Stimulated activated CD8-positive, alpha-beta memory T cell treated with anti-CD3 and anti-CD28 coated beads, Interleukin-12 subunit alpha, Interleukin-12 subunit beta, amount 100 ng/mL, for 4 hours (primary cell): ENCODE data around the gene AGRP.
"Not testable (repeated sequence)": the region's sequence is repeated elsewhere in the genome, so short reads cannot be mapped to it uniquely, and the experiment has no call there.

ENCODE experiments used
- DNase-seq: peaks from one replicate; pipeline ENCODE4 v3.0.0-alpha.2; 2020; ENCODE audit warnings: low read depth

AGRP gene, protein sequence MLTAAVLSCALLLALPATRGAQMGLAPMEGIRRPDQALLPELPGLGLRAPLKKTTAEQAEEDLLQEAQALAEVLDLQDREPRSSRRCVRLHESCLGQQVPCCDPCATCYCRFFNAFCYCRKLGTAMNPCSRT

GRCh38 chr16:67483150-67483549 is at the start of gene AGRP:
AGRP (minus strand) TSS chr16:67483547; CDS start chr16:67483398, 149 bp downstream.
- DNase-seq: no peak

DNA sequence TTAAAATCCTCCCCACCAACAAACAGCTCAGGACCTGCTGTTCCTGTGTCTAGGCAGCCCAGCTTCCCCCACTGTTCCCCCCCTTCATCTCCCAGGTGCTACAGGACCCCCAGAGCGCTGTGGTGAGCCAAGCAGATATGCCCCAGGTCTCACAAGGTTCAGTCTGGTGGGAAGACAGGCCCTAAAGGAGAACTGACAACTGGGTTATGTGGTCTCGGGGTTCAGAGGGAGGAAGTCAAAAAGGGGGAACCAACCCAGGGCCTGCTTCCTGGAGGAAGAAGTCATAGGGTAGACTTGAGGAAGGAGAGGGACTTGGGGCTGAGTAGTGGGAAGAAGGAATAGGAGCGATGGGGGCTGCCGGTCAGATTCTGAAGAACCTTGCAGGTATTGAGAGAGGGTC is 47.9 kb upstream of the AGRP start:
- no peak for DNase-seq

- DNase-seq: no peak
Measured at GRCh38 chr16:67530013-67530939, 46.9 kb upstream of the AGRP start.

DNA sequence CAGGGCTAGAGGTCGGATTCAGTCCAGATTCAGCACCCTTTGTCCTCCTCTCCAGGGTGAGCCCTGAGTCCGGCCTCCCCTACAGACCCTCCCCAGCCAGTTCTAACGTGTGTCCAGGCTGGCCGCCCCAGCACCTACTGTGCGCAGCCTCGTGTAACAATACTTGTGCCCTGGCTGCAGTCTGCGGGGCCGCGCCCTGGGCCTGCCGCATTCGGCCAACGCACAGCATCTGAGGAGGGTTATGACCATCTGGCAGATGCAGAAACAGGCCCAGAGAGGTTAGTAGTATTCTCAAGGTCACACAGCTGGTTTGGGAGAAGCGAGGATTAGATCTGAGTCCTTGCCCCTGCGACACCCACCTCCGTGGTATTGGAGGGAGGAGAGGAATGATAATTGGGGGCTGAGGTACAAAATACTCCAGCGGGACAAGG is 46.2 kb upstream of the AGRP start:
- DNase-seq: no peak

DNA sequence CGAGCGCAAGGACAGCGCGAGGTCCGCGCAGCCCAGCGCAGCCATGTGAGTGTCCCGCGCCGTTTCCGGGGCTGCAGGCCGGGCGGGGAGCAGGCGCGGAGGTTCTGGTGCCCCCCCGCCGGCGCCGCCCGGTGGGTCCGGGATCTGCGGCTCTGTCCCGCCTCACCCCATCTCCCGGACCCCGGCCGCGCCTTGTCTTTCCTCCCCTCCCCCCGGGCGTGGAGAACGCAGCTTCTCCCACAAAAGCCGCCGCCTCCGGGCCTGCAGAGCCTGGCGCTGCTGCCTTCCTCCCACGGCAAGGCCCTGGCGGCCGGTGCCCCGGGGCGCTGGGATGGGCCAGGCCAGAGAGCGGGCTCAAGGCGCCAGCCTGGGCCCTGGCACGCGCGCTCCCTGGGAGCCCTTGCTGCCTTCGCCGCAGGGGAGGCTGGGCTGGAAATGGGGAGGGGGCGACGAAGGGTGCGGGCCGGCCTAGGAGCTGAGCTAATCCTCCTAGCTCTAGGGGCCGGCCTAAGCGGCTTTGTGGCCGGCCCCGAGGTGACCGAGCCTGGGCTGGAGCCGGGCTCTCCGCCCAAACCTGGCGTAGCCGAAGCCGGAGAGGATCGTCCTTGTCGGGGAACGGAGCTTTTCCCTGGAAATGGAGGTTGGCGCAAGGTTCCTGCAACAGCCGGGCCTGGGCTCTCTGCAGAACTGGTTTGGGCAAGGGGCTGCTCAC is 45.7 kb upstream of the AGRP start:
- no peak for DNase-seq

DNA sequence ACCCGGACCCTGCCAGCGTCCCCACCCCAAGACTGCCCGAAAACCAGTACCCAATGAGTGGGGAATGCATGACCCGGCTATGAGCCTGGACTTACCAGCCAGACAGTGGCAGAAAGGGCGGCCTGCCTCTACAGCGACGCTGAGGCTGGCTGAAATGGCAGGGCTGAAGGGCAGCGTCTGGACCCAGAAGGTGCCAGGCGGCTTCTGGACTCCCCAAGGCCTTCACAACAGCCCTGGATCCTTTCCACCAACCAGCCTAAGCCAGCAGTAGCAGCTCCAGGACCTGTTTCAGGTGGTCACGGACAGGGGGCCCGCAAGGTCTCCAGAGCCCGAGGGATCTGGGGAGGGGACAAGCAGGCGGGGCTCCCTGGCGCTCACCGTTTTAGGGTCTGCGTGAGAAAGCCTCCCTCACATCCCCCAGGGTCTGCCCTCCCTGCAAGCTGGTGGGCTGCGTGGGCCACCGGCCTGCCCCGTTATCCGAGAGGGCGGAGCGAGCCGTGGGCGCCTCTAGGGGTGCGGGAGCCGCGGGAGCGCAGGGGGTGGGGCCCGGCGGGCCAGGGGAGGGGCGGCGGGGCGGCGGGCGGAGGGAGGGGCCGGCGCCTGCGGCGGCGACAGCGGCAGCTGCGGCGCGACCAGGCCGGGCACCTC is 45.0 kb upstream of the AGRP start, which contains the start of gene RIPOR1:
RIPOR1 (plus strand) TSS at position 608 of the 648 bp plus-strand sequence. CDS start 9,618 bp downstream, outside the sequence.
- peak; percentile 26 for DNase-seq

GRCh38 chr16:67526149-67526791 is 42.9 kb upstream of the AGRP start:
- DNase-seq: no peak

- no peak for DNase-seq
Measured at GRCh38 chr16:67525176-67525860, 42.0 kb upstream of the AGRP start.

DNA sequence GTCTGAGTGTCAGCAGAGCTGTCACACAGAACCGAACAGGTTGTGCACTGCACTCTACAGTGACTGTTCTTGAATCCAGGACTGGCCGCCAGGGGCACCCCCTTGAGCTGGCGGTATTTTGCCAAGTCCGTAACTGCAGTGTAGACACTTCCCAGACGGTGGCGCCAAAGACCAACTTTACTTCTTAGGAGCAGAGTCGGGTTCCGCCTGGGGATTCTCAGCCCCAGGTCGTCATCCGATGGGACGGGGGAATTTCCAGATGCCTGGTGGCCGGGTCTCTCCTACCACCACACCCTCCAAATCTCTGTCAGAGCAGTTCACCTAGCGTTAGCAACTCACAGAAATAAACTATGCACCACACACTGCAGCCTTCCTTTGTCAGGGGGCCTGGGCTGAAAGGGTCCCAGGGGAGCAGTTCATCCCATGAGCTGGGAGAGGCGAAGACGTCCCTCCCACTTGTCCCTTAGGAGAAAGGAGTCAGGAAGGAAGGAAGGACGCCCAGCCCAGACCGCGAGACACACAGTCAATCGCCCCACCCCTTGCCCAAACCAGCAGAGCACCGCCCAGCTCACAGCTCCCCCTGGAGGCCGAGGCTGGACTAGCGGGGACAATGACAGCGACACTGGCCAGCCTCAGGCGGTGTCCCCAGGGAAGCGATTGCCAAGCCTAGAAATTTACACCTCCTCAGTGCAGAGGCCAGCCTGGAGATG is 37.9 kb upstream of the AGRP start:
- DNase-seq: peak; percentile 89

DNA sequence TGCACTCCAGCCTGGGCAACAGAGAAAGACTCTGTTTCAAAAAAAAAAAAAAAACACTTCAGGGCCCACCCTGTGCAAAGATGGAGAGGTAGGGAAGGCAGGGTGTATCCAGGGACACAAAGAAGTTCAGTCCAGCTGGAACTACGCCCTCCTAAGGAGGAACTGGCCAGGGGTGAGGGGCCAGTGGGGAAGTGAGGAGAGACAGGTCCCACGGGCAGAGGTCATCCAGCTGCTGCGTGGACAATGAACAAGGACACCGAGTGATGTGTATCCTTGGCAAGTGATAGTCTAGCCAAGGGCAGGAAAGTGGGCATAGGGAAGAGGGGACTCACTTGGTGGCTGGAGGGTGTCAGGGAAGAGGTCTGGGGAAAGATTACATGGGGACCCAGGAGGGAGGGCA is 35.9 kb upstream of the AGRP start:
- no peak for DNase-seq

DNA sequence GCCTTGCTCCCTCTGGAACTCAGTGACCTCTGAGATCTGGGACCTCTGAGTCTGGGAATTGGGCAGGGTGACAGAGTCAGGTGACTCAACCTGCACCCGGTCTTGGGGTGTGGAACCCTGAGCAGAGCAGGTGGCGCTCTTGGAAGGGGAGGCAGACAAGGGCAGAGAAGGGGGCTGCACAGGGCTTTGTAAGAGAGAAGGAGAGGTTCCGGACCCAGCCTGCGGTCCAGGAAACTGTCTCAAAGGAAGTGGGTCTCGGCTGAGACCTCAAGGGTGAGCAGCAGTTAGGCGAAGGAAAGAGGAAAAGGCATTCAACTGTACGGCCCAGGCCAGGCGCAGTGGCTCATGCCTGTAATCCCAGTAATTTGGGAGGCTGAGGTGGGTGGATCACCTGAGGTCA is 35.3 kb upstream of the AGRP start:
- no peak for DNase-seq

GRCh38 chr16:67517661-67518423 is 34.5 kb upstream of the AGRP start:
- DNase-seq: no peak

GRCh38 chr16:67517155-67517445 is 33.8 kb upstream of the AGRP start:
- no peak for DNase-seq

- DNase-seq: no peak
Measured at GRCh38 chr16:67516296-67517154, 33.2 kb upstream of the AGRP start.

GRCh38 chr16:67514382-67514828 is 31.1 kb upstream of the AGRP start:
- peak; percentile 59 for DNase-seq

DNA sequence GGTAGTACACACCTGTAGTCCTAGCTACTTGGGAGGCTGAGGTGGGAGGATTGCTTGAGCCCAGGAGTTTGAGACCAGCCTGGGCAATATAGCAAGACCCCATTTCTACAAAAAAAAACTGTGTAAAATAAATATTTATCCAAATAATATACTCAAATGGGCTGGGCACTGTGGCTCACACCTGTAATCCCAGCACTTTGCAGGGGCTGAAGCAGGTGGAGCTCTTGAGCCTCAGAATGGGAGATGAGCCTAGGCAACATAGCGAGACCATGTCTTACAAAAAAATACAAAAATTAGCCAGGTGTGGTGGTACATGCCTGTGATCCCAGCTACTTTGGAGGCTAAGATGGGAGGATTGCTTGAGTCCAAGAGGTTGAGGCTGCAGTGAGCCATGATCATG is 30.5 kb upstream of the AGRP start:
- DNase-seq: not testable (repeated sequence)

DNA sequence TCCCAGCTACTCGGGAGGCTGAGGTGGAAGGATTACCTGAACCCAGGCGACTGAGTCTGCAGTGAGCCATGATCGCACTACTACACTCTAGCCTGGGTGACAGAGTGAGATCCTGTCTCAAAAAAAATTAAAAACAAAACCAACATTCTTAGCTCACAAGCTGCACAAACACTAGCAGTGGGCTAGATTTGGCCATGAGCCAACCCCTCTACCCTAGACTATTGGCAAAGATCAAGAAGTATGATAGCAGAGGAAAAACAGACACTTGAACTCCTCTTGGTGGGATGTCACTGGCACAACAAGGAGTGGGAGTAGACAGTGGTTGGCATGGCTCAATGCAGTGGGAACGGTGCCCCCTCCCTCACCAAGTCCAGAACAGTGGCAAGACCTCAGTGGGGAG is 25.7 kb upstream of the AGRP start:
- no peak for DNase-seq

DNA sequence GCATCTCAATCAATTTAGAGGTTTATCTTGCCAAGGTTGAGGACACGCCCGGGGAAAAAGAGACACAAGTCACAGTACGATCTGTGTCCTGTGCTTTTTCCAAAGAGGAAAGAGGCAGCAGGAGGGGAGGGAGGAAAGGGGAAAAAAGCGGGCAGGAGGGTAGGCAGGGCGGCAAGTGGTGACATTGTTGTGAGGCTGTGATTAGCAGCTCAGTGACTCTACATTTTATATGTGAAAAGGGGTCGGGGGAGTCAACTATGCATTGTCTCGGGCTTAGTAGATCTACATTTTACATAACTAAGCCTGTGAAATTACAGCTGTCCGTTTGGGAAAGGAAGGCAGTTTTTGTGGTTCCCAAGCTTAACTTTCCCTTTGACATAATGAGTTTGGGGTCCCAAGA is 23.1 kb upstream of the AGRP start:
- DNase-seq: no peak
